ENCODE results near the gene VDAC1.

The VDAC1 gene

GRCh38 chr5:133930061-133930812 lies 74.5 kb downstream of the VDAC1 start:
- in situ Hi-C loops (cut with MboI; ENCODE audit: low sequenced_read_pairs): no loop called here

GRCh38 chr5:133928587-133929393 lies 76.0 kb downstream of the VDAC1 start:
- in situ Hi-C loops (cut with MboI; ENCODE audit: low sequenced_read_pairs): no loop called here

GRCh38 chr5:133927300-133928180 lies 77.2 kb downstream of the VDAC1 start:
- in situ Hi-C loops (cut with MboI; ENCODE audit: low sequenced_read_pairs): no loop called here

- in situ Hi-C loops (cut with MboI; ENCODE audit: low sequenced_read_pairs): no loop called here
Measured at GRCh38 chr5:133926489-133927299, 78.1 kb downstream of the VDAC1 start.

- in situ Hi-C loops (cut with MboI; ENCODE audit: low sequenced_read_pairs): no loop called here
Measured at GRCh38 chr5:133925866-133926488, 78.8 kb downstream of the VDAC1 start.

GRCh38 chr5:133925269-133925668 lies 79.5 kb downstream of the VDAC1 start:
- in situ Hi-C loops (cut with MboI; ENCODE audit: low sequenced_read_pairs): no loop called here

- in situ Hi-C loops (cut with MboI; ENCODE audit: low sequenced_read_pairs): no loop called here
Measured at GRCh38 chr5:133924221-133924920, 80.4 kb downstream of the VDAC1 start.

- in situ Hi-C loops (cut with MboI; ENCODE audit: low sequenced_read_pairs): no loop called here
Measured at GRCh38 chr5:133921979-133922378, 82.8 kb downstream of the VDAC1 start.
